DND-41 (cell line): Measurements from ENCODE around the gene ATAD2B.

ENCODE experiments used
- ATAC-seq: fragments of 200-7000 bp; cut with Tn5 transposase; 3 replicates; pipeline ENCODE4 v1.9.1; 2021; ENCODE audit warnings: low read depth; ENCODE audit not compliant: insufficient read depth
- DNase-seq: peaks from one replicate; pipeline ENCODE4 v3.0.0-alpha.2; 2020
- H2AFZ ChIP-seq: 2 replicates; pipeline ENCODE4 v1.6.0; 2012; ENCODE audit warnings: low read depth, low read length
- H3K27ac ChIP-seq: 2 replicates; pipeline ENCODE4 v1.5.1; 2012; ENCODE audit warnings: low read length, inconsistent platforms
- H3K27me3 ChIP-seq: fragments of 200-600 bp; sonication (generic); 2 replicates; pipeline ENCODE4 v1.6.0; 2012; ENCODE audit warnings: low read length, mild to moderate bottlenecking, inconsistent platforms; ENCODE audit not compliant: insufficient read depth, poor library complexity
- H3K36me3 ChIP-seq: 2 replicates; pipeline ENCODE4 v1.5.1; 2012; ENCODE audit warnings: low read length, inconsistent platforms; ENCODE audit not compliant: insufficient read depth
- H3K4me1 ChIP-seq: 2 replicates; pipeline ENCODE4 v1.5.1; 2012; ENCODE audit warnings: mild to moderate bottlenecking, low read length; ENCODE audit not compliant: insufficient read depth
- H3K4me2 ChIP-seq: 2 replicates; pipeline ENCODE4 v1.6.0; 2012; ENCODE audit warnings: mild to moderate bottlenecking, moderate library complexity, low read length, inconsistent platforms; ENCODE audit not compliant: insufficient read depth
- H3K4me3 ChIP-seq, 2 experiments: fragments of 200-600 bp in 1 of 2; shearing (Covaris generic) in 1 of 2; 2 replicates each; pipeline ENCODE4 v1.5.1; 2012 to 2016; ENCODE audit warnings: inconsistent platforms in 2 of 2, low read length in 2 of 2, mild to moderate bottlenecking in 2 of 2, low read depth in 1 of 2, moderate library complexity in 1 of 2
- H3K79me2 ChIP-seq: 2 replicates; pipeline ENCODE4 v1.6.0; 2012; ENCODE audit warnings: low read length, inconsistent platforms; ENCODE audit not compliant: insufficient read depth
- H3K9ac ChIP-seq: 2 replicates; pipeline ENCODE4 v1.6.0; 2012; ENCODE audit warnings: low read depth, mild to moderate bottlenecking, inconsistent platforms, low read length, moderate library complexity
- H3K9me3 ChIP-seq: 2 replicates; pipeline ENCODE4 v1.5.1; 2012; ENCODE audit warnings: low read length, moderate library complexity, mild to moderate bottlenecking, inconsistent platforms; ENCODE audit not compliant: insufficient read depth, severe bottlenecking
- H4K20me1 ChIP-seq: 2 replicates; pipeline ENCODE4 v1.6.0; 2012; ENCODE audit warnings: low read length; ENCODE audit not compliant: insufficient read depth
- CTCF ChIP-seq: IDR thresholded peaks from 2 replicates; pipeline ENCODE4 v1.5.1; 2012; ENCODE audit warnings: borderline replicate concordance, low read length, moderate library complexity, mild to moderate bottlenecking; ENCODE audit not compliant: poor library complexity, severe bottlenecking; ENCODE audit errors: extremely low read depth
- EZH2 ChIP-seq: IDR thresholded peaks from 3 replicates; pipeline ENCODE4 v1.6.1; 2012; ENCODE audit warnings: borderline replicate concordance, low read depth, mild to moderate bottlenecking, moderate library complexity, low read length, inconsistent platforms; ENCODE audit not compliant: severe bottlenecking

The ATAD2B gene

GRCh38 chr2:23705771-23706612, 220.9 kb downstream of the ATAD2B start:
- H3K27ac ChIP-seq, result no peak overlapping the region
- no peaks in the 10 kb centered on the region for H3K36me3 ChIP-seq
- no peak overlapping the region for H3K4me3 ChIP-seq
- H3K9ac ChIP-seq, result no peak overlapping the region
- no peak for DNase-seq
- no peaks in the 10 kb centered on the region for H3K9me3 ChIP-seq
- no peaks in the 10 kb centered on the region for H3K4me1 ChIP-seq
- H3K79me2 ChIP-seq, result no peaks in the 10 kb centered on the region
- no peak overlapping the region for H2AFZ ChIP-seq
- H3K4me2 ChIP-seq, result no peak overlapping the region
- H3K27me3 ChIP-seq, result no peaks in the 10 kb centered on the region
- ATAC-seq, result no peak
- TF ChIP-seq EZH2 (no peak), CTCF (no peak)
- no peaks in the 10 kb centered on the region for H4K20me1 ChIP-seq

- ATAC-seq, result no peak
- no peak overlapping the region for H3K27ac ChIP-seq
- H3K4me2 ChIP-seq, result no peak overlapping the region
- TF ChIP-seq EZH2, result no peak
- no peak for TF ChIP-seq CTCF
- no peak overlapping the region for H3K4me3 ChIP-seq
- no peaks in the 10 kb centered on the region for H3K36me3 ChIP-seq
- H3K9ac ChIP-seq, result no peak overlapping the region
- H2AFZ ChIP-seq, result no peak overlapping the region
- H3K27me3 ChIP-seq, result no peaks in the 10 kb centered on the region
- H3K9me3 ChIP-seq, result no peaks in the 10 kb centered on the region
- peak; percentile 4 for DNase-seq
- no peaks in the 10 kb centered on the region for H3K4me1 ChIP-seq
- H4K20me1 ChIP-seq, result no peaks in the 10 kb centered on the region
- no peaks in the 10 kb centered on the region for H3K79me2 ChIP-seq
Observed at GRCh38 chr2:23703583-23704385, 223.1 kb downstream of the ATAD2B start.

DNA sequence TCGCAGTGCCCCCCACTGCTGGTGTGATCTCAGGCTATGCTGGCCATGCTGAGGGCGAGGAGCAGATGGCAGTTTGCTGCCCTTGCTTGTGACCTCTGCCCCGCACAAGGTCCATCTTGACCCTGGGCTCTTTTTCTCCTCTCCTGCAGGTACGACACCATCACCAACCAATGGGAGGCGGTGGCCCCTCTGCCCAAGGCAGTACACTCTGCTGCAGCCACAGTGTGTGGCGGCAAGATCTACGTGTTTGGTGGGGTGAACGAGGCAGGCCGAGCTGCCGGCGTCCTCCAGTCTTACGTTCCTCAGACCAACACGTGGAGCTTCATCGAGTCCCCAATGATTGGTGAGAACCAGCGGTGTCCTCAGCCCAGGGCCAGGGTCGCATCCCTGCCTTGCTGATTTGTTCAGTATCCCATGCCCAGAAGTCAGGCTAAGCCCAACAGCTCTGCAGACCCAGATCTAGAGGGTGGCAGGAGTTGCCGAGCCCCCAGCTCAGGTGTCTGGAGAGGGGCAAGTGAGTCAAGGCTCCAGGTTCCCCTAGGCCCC, 223.8 kb downstream of the ATAD2B start:
- Histone ChIP-seq H3K4me2 (no peak overlapping the region), H2AFZ (no peak overlapping the region), H3K9me3 (no peaks in the 10 kb centered on the region), H3K36me3 (no peaks in the 10 kb centered on the region), H3K9ac (no peak overlapping the region), H3K79me2 (no peaks in the 10 kb centered on the region), H3K27ac (no peak overlapping the region), H4K20me1 (no peaks in the 10 kb centered on the region), H3K27me3 (no peaks in the 10 kb centered on the region), H3K4me1 (no peaks in the 10 kb centered on the region), H3K4me3 (no peak overlapping the region)
- DNase-seq, result no peak
- no peak for ATAC-seq
- no peak for TF ChIP-seq EZH2
- no peak for TF ChIP-seq CTCF
